Suppressor macrophage treated with lipopolysaccharide for 4 hours (primary cell): ENCODE measurements around the gene TOM1L2.

Source experiments
- DNase-seq: peaks from one replicate; pipeline ENCODE4 v3.0.0-alpha.2; 2020

Gene TOM1L2

GRCh38 chr17:17868641-17869522, 103.3 kb downstream of the TOM1L2 start:
- DNase-seq: no peak

DNA sequence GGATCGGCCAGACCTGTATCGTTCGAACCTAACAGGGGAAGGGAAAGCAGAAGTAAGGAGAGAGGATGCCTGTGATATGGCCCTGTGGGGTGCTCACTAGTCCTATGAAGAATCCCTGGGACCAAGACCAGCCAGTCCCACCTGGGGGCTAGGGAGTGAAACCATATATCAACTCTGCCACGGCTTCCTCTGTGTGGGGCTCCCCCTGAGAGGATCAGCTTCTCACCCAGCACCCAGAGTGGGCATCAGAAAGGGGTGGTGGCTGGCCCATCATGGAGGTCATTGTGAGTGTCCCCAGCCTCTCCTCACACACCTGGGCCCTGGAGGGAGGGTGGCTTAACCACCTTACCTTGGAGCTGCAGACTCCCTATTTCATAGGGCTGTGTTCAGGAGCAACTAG, 105.3 kb downstream of the TOM1L2 start:
- no peak for DNase-seq

- DNase-seq: no peak
These were observed 105.8 kb downstream of the TOM1L2 start for GRCh38 chr17:17866425-17866824.

- DNase-seq: no peak
These were observed 107.2 kb downstream of the TOM1L2 start for GRCh38 chr17:17865035-17865434.

DNA sequence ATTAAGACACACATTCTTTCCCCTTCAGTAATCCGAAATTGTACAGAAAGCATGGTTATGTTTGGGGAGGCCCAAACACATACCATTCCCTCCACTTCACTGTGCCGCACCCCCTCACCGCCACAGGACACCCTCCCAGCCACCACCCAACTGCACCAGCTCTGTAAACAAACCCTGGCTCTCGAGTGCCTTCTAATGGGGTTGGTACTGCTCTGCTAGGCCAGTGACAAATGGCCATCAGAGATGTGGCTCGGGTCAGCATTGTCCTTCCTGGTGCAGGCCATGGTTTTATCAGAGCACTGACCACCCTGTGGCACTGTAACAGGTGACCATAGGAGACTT, 111.5 kb downstream of the TOM1L2 start:
- DNase-seq: no peak

GRCh38 chr17:17859909-17860765, 112.1 kb downstream of the TOM1L2 start:
- DNase-seq: peak; percentile 69

DNA sequence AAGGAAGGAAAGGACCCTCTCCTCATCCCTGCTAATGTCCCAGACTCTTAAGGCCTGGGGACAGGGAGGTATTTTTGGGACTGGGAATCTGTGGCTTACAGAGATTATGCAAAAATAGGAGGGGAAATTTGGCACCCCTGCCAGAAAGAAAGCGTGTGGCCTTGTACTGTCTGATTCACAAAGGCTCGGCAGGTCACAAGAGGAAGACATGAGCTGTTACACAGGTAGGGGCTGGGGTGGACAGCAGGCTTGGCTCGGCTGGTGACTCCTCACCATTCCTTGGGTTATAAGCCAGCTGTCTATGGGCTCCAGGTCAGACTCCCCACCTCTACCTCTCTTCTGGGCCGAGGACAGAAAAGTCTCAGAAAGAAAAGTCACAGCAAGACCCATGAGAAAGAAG, 114.7 kb downstream of the TOM1L2 start:
- no peak for DNase-seq

GRCh38 chr17:17856386-17856785, 115.8 kb downstream of the TOM1L2 start:
- no peak for DNase-seq

DNA sequence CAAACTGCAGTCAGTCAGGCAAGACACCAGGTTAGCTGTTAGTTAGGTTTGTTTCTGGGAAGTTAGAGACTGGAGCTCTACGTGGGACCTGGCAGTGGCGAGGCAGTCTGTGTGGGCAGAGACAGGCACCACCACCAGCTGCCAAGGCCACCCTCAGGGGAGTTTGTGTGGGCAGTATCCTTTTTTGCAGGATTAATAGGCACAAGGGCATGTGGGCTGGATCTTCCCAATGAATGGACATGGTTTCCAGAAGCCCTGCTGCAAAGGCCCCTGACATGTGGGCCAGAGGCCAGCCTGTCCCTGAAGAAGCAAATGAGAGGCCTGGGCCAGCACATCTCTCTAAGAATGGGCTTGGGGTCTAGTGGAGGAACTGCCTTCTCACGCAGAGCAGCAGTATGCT, 116.2 kb downstream of the TOM1L2 start:
- no peak for DNase-seq

GRCh38 chr17:17853811-17854447, 118.3 kb downstream of the TOM1L2 start:
- DNase-seq: no peak

- DNase-seq: no peak
These were observed 119.3 kb downstream of the TOM1L2 start for GRCh38 chr17:17852930-17853329.

GRCh38 chr17:17851103-17852002, 120.8 kb downstream of the TOM1L2 start:
- DNase-seq: no peak

DNA sequence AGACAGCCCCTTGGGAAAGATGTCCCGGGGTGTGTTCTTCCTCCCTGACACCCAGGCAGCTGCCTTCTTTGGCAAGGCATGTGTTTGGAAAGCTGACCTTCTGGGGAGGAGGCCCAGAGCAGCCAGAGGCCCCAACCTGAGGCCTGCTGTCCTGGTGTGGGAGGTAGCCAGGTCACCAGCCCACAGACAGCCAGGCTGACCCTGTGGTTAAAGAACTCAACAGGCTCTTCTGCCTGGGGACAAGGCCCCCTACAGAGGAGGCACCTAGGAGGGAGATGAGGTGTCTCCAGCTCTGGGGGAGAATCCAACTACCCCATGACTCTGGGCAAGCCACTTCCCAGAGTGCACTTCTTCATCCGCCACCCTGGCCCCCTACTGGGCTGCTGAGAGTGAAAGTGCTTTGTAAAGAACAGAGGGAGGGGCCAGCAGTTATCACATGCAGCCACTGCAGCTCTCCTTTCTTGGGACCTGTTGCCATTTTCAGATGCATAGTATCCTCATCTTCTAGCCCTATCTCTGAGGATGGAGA, 122.3 kb downstream of the TOM1L2 start:
- DNase-seq: peak; percentile 62

DNA sequence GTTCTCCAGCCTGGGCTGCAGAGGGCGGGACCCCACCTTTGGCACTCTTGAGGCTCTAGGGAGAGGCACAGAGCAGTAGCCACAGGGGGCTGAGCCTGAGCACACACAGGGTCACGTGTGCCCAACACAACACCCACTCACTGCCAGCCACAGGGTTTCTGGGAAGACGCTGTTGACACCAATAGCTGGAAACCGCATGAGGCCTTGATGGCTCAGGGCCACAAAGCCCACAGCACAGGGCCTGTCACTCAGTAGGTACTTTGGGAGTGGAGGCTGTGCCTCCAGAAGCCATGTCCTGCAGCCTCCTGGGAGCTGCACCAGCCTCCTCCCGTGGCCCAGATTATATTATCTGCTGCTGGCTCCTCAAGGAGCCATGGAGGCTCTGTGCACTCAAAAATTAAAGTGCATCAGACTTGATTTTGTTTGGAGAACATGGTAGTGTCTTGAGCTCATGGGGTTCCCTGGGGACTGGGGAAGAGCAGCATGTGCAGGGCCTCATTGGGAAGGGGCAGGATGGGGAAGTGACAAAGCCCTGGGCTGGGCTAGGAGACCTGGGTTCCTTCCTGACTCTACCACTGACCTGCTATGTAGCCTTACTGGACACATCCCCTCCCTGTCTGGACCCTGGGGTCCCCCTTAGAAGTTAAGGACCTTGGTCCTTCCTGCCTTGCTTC, 122.9 kb downstream of the TOM1L2 start:
- peak; percentile 86 for DNase-seq

DNA sequence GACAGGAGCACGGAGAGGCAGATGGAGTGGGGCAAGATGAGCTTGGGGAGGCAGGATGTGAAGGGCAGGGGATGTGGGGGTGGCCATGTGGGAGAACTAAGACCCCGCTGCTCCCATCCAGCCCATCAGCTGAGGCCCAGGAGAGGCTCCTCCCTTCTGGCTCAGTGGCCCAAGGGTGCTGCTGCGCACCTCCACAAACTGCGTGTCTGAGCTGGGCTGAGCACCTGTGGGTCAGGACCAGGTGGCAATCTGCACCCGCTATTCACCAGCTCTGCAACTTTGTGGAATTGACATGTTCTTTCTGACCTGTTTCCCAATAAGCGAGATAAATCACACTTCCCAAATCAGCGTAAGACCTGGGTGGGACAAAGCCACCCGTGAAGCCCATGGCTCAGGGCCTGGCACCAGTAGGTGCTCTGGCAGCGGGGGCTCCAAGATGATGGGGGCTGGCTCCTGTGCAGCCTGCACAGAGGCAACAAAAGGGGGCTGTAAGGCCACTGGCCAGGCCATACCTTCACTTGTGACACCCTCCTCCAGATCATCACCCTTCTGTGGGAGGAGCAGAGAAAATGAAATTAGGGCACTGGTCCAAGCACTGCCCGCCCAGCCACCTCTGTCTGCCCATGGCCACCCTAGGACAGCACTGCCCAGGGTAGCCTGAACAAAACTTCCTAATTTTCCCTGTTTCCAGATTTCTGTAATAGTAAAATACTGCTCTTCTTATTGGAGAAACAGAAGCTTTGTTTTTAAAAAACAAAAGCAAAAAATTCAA, 123.7 kb downstream of the TOM1L2 start:
- no peak for DNase-seq

DNA sequence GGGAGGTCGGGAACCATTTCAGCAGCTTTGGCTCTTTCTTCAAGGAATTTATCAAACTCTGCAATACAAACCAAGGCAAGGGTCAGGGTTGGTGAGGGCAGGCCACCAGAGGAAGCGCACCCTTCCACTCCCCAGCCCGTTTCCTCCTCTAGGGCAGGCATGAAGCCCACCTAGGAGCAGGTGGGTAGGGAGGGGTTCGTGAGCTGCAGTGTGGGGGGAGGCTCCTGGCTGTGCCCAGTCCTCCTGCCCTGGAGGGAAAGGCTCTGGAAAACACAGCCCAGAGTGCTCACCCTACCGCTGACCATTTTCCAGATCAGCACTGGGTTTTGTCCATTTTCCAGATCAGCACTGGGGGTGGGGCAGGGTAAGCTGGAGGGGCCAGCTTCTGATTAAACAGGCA, 124.5 kb downstream of the TOM1L2 start:
- no peak for DNase-seq

GRCh38 chr17:17847118-17847689, 125.0 kb downstream of the TOM1L2 start:
- no peak for DNase-seq

- no peak for DNase-seq
These were observed 125.6 kb downstream of the TOM1L2 start for GRCh38 chr17:17846645-17847044.

GRCh38 chr17:17846003-17846402, 126.2 kb downstream of the TOM1L2 start:
- no peak for DNase-seq

GRCh38 chr17:17845046-17845775, 127.0 kb downstream of the TOM1L2 start:
- no peak for DNase-seq
